NCI-H2227 treated with DMSO at 0.1 percent for 48 hours (cell line): Measurements from ENCODE around the gene NUBP2.
"Not testable (repeated sequence)": the region's sequence is repeated elsewhere in the genome, so short reads cannot be mapped to it uniquely, and the experiment has no call there.

Experiments used
- DNase-seq: peaks from one replicate; lab custom pipeline; 2025; lab: John Stamatoyannopoulos, UW

The NUBP2 gene

GRCh38 chr16:1786242-1787055 lies 3.7 kb downstream of the NUBP2 start:
- no peak for DNase-seq

DNA sequence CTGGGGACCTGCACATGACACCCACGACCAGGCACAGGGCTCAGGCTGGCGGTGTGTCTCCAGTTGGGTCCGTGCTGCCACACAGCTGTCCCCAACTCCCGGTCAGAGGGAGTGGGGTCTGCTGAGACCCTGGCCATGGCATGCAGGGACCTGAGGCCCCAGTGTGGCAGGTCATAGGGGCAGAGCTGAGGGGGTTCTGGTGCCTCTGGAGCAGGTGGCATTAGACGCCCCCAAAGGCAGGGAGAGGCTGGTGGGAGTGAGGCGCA lies 4.2 kb downstream of the NUBP2 start:
- DNase-seq = no peak

DNA sequence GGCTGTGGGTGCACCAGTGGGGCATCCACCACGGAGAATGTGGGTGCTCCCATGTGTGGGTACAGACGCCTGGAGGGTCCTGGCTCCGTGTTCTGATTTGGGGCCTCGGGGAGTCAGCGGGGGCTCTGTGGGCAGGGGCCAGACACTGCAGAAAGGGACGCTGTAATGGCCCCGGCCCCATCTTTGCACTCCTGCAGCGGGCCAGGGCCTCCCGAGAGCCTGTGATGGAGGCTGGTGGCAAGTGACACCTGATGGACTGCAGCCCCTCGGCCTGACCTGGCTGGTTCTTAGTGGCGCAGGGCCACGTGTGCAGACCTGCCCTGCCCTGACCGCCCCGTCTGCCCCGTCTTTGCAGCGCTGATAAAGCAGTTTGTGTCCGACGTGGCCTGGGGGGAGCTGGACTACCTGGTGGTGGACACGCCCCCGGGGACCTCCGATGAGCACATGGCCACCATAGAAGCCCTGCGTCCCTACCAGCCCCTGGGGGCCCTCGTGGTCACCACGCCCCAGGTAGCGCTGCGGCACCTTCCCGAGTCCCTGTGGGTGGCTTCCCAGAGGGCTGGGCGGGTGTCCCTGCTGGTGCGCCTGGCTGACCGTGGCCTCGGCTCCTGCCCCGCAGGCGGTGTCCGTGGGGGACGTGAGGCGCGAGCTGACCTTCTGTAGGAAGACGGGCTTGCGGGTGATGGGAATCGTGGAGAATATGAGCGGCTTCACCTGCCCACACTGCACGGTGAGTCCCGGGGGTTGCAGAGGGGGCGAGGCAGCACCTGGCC lies 4.7 kb downstream of the NUBP2 start:
- DNase-seq = no peak

DNA sequence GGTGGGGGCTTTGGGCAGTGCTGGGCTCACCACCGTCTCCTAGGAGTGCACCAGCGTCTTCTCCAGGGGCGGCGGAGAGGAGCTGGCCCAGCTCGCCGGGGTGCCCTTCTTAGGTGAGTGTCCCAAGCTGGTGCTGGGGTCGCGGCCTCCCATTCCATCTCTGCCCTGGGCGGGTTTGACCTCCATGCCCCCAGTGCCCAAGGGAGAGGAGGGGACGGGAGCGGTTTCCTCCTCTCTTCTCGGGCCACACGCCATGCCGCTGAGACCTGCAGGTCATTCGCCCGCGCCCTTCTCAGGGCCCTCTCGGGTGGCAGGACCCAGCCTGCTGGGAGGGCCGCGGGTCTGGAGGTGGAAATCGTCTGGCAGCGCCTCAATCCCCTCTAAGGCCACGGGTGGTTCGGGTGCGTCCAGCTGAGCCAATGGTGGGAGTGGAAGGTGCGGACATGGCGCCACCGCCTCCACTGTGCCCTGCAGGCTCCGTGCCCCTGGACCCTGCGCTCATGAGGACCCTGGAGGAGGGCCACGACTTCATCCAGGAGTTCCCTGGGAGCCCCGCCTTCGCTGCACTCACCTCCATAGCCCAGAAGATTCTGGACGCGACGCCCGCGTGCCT lies 5.4 kb downstream of the NUBP2 start:
- no peak for DNase-seq

DNA sequence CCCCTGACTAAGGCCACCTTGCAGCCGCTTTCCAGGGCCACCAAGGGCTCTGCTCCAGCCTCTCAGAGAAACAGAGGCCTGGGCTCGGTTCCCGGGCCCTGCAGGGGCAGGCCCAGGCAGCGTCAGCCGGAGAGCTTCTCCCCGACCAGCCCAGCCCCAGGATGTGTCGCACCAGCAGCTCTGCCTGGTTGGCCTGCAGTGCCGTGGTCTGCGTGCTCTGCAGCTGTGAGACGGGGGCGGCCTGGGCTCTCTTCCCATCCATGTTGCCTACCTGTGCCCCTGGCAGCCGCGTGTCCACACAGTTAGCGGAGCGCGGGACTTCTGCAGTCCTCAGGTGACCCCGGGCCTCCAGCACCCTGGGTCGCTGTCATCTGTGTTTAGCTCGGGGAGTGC lies 5.9 kb downstream of the NUBP2 start:
- no peak for DNase-seq

DNA sequence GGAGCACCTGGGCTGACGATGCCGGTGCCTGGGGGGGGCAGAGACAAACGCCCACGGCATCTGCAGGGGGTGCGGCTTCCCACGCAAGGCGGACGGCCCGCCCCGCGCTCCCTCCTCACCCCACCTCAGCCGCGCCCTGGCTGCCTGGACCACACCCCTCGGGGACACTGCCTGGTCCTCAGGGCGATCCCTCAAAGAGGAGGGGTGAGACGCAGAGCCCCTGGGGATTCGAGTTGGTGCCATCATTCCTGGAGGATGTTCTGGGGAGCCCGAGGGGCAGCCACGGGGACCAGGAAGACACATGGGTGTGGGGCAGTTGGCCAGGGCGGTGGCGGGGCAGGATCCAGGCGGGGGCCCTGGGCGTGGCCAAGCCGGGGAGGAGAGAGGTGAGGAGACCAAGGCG lies 6.9 kb downstream of the NUBP2 start:
- no peak for DNase-seq

DNA sequence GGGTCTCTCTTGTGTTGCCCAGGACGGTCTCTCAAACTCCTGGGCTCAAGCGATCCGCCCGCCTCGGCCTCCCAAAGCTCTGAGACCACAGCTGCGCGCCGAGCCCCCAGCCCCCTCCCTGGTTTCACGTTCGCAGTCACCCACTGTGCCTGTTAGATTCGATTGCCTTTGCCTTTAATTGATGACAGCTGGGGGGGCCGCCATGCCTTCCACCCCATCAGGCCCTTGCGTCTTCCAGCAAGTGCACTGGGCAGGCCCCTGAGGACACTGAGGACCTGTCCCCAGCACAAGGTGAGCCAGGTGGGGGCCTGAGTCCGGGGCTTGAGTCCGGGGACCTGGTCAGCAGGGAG lies 7.5 kb downstream of the NUBP2 start:
- DNase-seq = no peak

GRCh38 chr16:1790611-1791255 lies 8.0 kb downstream of the NUBP2 start:
- DNase-seq = no peak

- DNase-seq = no peak
These were observed 8.6 kb downstream of the NUBP2 start for GRCh38 chr16:1791256-1791942.

DNA sequence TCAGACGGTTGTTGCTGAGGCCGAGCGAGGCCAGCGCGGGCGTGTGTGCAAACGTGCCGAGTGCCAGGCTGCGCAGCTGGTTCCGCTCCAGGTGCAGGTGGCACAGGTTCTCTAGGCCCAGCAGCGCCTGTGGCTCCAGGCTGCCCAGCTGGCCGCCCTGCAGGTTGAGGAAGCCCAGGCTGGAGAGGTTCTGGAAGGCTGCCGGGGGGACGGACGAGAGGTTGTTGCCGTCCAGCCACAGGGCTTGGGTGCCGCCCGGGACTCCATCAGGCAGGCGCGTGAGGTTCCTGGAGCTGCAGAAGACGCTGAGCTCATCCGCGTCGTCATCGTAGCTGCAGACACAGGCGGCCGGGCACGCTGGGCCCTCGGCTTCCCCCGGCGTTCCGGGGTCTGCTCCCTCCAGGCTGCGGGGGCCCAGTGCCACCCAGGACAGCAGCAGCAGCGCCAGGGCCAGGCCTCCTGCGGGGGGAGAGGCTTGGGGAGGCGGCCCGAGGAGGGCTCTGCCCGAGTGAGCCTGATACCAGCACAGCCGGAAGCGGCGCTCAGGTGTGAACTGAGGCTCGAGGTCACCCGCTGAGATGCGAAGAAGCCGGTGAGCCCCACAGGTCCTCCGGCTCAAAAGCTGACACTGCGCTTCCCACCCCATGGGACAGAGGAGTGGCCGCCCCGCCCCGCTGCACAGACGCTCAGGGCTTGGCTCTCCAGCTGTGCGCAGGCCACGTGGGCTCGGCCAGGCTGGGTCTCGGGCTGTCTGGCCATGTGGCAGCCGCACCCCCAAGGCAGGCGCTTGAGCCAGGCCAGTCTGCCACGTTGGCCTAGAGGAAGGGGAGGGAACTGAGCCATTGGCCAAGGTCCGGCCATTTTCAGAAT lies 9.4 kb downstream of the NUBP2 start:
- DNase-seq = no peak

DNA sequence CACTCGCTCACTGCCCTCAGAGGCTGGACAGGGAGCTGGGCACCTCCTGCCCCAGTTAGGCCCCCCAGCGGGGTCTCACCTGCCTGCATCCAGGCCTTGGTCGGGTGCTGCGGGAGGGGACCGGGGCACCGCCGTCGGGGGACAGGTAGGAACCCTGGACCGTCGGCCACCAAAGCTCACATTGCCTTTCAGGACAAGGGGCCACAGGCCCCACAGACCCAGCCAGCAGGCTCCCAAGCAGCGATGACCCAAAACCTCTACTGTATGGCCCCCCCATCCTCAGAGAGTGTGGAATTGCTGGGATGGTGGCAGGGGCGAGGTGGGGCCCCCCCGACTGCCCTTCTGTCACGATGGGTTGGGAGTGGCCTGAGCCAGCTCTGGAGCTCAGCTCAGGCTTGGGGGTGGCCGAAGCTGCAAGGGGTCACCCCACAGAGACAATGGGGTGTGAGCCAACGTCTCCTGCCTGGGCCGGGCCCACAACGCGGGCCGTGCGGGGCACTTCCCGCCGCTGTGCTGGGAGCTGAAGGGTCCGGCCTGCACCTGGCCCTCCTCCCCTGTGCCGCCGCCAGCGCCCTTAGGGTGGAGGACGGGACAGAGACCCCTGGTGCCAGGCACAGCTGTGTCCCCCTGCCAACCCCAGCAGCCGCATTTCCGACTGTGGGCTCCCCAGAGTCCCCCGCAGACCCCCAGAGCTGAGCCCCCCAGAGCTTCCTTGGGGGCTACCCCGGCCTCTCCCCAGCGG lies 10.2 kb downstream of the NUBP2 start:
- DNase-seq = no peak

GRCh38 chr16:1793578-1794220 lies 10.9 kb downstream of the NUBP2 start, which contains the start of gene IGFALS:
TSS of gene IGFALS (minus strand) at chr16:1793705. CDS start at chr16:1793652, 53 bp downstream.
- DNase-seq = no peak

DNA sequence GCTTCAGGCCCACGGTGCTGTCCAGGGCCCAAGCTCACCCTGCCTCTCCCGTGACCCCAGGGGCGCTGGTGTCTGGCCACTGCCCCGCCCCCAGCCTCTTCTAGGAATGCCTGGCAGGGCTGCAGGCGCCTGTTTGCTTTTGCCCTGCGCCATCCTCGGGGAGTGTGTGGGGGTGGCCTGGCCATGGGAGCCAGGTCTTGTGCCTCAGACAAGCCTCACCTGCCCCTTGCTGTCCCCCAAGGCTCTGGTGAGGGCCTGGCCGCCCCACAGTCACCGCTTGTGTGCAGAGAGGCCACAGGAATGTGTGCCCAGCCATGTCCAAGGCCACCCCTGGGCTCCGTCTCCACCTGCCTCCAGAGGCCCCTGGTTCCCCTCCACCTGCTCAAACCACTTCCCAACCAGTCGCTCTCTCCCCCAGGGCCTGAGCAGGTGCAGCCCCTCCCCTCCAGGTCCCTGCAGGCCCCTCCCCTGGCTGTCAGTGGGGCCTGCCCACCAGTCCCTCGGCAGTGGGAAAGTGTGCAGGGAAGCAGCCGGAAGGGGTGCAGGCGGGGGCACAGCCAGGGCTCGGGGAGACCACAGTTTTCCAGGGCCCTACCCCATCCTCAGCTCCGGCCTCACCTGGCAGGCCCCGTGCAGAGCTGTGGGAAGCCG lies 11.6 kb downstream of the NUBP2 start:
- DNase-seq = no peak

DNA sequence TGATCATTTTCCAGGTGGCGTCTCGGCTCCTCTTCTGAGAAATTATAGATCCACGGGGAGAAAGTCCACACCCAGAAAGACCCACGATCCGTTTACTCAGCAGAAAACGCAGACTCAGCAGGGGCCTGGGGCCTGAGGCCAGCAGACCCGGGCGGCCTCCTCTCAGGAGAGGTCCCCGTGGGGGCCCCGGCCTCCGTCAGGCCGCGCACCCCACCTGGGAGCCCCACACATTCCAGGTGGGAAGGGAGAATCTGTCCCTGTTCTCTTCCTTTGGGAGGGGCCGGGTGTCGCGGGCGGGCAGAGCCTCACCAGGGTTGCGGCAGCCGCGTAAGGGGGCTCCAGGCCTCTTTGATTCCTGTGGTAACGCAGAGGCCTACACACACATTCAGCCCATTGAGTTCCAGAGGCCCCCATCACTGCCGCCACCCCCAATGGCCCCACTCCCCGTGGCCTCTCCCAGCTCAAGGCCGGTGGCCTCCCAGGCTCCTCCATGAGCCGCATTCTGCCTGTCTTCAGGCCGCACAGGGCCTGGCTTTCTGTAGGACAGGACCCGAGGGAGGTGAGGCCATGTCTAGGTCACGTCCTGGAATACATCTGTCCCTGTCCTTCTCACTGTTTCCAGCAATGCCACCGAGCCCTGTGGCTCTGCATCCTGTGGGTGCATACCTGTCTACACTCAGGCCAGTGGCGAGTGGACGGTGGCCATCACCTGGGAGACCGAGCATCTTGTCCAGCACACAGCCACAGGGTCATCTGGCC lies 12.3 kb downstream of the NUBP2 start:
- no peak for DNase-seq

DNA sequence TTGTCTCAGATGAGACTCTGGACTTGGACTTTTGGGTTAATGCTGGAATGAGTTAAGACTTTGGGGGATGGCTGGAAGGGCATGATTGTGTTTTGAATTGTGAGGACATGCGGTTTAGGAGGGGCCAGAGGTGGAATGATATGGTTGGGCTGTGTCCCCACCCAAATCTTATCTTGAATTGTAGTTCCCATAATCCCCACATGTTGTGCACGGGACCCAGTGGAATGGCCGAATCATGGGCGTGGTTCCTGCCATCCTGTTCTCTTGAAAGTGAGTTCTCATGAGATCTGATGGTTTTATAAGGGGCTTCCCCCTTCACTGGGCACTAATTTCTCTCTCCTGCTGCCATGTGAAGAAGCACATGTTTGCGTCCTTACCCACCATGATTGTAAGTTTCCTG lies 16.5 kb downstream of the NUBP2 start:
- DNase-seq = not testable (repeated sequence)

GRCh38 chr16:1800701-1801100 lies 17.9 kb downstream of the NUBP2 start:
- DNase-seq = no peak

DNA sequence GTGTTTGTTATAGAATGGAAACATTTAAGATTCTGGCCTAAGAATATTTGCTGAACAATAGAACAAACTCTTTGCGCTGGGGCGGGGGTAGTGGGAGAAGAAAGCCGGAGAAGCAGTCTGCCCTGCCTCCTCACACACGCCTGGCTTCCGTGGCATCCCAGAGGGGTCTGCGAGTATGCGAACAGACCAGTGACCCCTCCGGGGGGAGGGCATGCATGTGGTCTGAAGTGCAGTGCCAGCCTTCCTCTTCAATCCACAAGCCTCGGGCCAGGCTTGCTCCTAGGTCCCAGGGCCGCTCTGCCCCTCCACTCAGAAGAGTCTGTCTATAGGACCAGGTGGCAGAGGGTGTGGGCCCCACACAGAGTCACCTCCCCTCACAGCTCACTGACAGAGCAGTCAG lies 24.9 kb downstream of the NUBP2 start:
- DNase-seq = no peak

GRCh38 chr16:1808691-1809090 lies 25.9 kb downstream of the NUBP2 start:
- DNase-seq = no peak
